WERI-Rb-1 (cell line): Measurements from ENCODE around the gene SMG7.
A peak's percentile ranks its signal among the peaks of the same experiment; 100 is the strongest.

Experiments used
- DNase-seq: peaks from one replicate; pipeline ENCODE4 v3.0.0-alpha.2; 2020
- H3K27ac ChIP-seq: fragments of 250-450 bp; sonication (Bioruptor Pico); 2 replicates; pipeline ENCODE4 v1.5.1; 2020; ENCODE audit warnings: mild to moderate bottlenecking, moderate library complexity
- H3K27me3 ChIP-seq: fragments of 250-450 bp; sonication (Bioruptor Pico); 2 replicates; pipeline ENCODE4 v1.5.1; 2021; ENCODE audit warnings: mild to moderate bottlenecking, low read depth, moderate library complexity; ENCODE audit not compliant: insufficient read depth, severe bottlenecking
- H3K36me3 ChIP-seq: fragments of 250-450 bp; sonication (Bioruptor Pico); 2 replicates; pipeline ENCODE4 v1.5.1; 2020; ENCODE audit warnings: mild to moderate bottlenecking, moderate library complexity
- H3K4me3 ChIP-seq: 2 replicates; pipeline ENCODE4 v1.5.1; 2011; ENCODE audit warnings: low read depth, mild to moderate bottlenecking, control low read depth, low read length
- H3K9me3 ChIP-seq: fragments of 250-450 bp; sonication (Bioruptor Pico); 2 replicates; pipeline ENCODE4 v1.5.1; 2021; ENCODE audit warnings: mild to moderate bottlenecking, moderate library complexity; ENCODE audit not compliant: severe bottlenecking
- CTCF ChIP-seq: IDR thresholded peaks from 2 replicates; pipeline ENCODE4 v1.5.1; 2011; ENCODE audit warnings: low read depth, mild to moderate bottlenecking, control low read depth, inconsistent platforms, low read length

The SMG7 gene

GRCh38 chr1:183470961-183471742, 1.1 kb upstream of the SMG7 start:
- Histone ChIP-seq H3K27me3 (no peaks in the 10 kb centered on the region), H3K27ac (peak overlapping the region; percentile 100)

GRCh38 chr1:183471743-183472487, 384 bp upstream of the SMG7 start:
- no peaks in the 10 kb centered on the region for H3K9me3 ChIP-seq
- H3K27me3 ChIP-seq = no peaks in the 10 kb centered on the region
- H3K27ac ChIP-seq = peak overlapping the region; percentile 100
- DNase-seq = peak; percentile 99
- H3K36me3 ChIP-seq = peaks cover 18% of the 10 kb centered on the region
- peak overlapping the region; percentile 73 for H3K4me3 ChIP-seq
- no peak for TF ChIP-seq CTCF

More at GRCh38 chr1:183470961-183471742, 1.1 kb upstream of the SMG7 start:
- Histone ChIP-seq H3K36me3 (peaks cover 18% of the 10 kb centered on the region), H3K4me3 (peak overlapping the region; percentile 70), H3K9me3 (no peaks in the 10 kb centered on the region)
- no peak for TF ChIP-seq CTCF
- DNase-seq = peak; percentile 92

GRCh38 chr1:183473217-183473536, 878 bp downstream of the SMG7 start:
- Histone ChIP-seq H3K27ac (peak overlapping the region; percentile 100), H3K4me3 (peak overlapping the region; percentile 73), H3K27me3 (no peaks in the 10 kb centered on the region), H3K9me3 (no peaks in the 10 kb centered on the region), H3K36me3 (peaks cover 18% of the 10 kb centered on the region)
- no peak for TF ChIP-seq CTCF
- no peak for DNase-seq

- H3K36me3 ChIP-seq = peaks cover 18% of the 10 kb centered on the region
- H3K9me3 ChIP-seq = no peaks in the 10 kb centered on the region
- DNase-seq = no peak
- no peak for TF ChIP-seq CTCF
- H3K27ac ChIP-seq = no peak overlapping the region
- no peaks in the 10 kb centered on the region for H3K27me3 ChIP-seq
- no peak overlapping the region for H3K4me3 ChIP-seq
Measured at GRCh38 chr1:183476081-183476480, 3.8 kb downstream of the SMG7 start.

- H3K9me3 ChIP-seq = no peaks in the 10 kb centered on the region
- H3K36me3 ChIP-seq = peaks cover 15% of the 10 kb centered on the region
- no peak for TF ChIP-seq CTCF
- no peak overlapping the region for H3K4me3 ChIP-seq
- no peak for DNase-seq
- H3K27me3 ChIP-seq = no peaks in the 10 kb centered on the region
- no peak overlapping the region for H3K27ac ChIP-seq
Measured at GRCh38 chr1:183477986-183478781, 5.9 kb downstream of the SMG7 start.
